ENCODE measurements around the gene CHL1. TPM values are rescaled to one million over a fixed set of nuclear protein-coding genes. Genes with fewer than 3 reads are reported as not detected.

Gene CHL1
- total RNA-seq, 1 donor from 2014 or later: 0.44 TPM

DNA sequence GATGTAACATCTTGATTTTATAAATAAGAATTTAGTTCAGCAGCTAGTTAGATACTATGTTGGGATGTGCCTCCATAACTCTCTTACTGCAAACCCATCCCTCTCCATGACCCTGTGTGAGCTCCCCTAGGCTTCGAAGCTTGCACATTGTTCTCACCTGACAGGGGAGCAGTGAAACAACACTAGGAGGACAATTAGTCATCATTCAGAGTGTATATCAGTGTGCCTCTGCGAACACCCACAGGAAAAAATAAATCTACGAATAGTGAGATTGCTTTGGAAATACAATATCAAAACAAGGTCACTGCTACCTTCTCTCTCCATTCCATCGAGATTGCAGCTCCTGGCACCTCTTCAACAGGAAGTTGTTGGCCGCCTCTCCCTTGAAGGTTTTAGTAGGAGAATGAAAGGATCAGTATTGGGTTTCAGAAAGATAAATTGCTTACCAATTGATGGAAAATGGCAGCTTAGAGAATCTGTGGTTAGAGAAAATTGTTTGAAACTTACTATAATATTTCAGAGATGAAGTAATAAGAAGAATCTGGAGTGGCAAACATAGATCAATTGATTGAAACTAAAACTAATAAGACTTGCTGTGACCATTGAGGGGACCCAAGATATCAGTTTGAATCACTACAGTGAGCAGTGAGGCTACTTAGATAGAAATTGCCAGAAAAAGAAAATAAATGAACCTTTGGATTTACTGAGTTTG is 103.2 kb downstream of the CHL1 start:
- peaks cover 13% of the 10 kb centered on the region for H3K27me3 Mint-ChIP-seq (ENCODE audit: low read depth)
- H3K36me3 Mint-ChIP-seq (ENCODE audit: low read depth): no peaks in the 10 kb centered on the region
- H3K27ac Mint-ChIP-seq (ENCODE audit: unreplicated experiment): peak overlapping the region; percentile 67
- H3K9me3 Mint-ChIP-seq: peaks cover 7% of the 10 kb centered on the region
- no peak overlapping the region for H3K4me3 Mint-ChIP-seq
- H3K4me1 Mint-ChIP-seq: peaks cover 6% of the 10 kb centered on the region
- no peak for DNase-seq (ENCODE audit: low read depth, low spot score)
- TF ChIP-seq, protein P1, sequence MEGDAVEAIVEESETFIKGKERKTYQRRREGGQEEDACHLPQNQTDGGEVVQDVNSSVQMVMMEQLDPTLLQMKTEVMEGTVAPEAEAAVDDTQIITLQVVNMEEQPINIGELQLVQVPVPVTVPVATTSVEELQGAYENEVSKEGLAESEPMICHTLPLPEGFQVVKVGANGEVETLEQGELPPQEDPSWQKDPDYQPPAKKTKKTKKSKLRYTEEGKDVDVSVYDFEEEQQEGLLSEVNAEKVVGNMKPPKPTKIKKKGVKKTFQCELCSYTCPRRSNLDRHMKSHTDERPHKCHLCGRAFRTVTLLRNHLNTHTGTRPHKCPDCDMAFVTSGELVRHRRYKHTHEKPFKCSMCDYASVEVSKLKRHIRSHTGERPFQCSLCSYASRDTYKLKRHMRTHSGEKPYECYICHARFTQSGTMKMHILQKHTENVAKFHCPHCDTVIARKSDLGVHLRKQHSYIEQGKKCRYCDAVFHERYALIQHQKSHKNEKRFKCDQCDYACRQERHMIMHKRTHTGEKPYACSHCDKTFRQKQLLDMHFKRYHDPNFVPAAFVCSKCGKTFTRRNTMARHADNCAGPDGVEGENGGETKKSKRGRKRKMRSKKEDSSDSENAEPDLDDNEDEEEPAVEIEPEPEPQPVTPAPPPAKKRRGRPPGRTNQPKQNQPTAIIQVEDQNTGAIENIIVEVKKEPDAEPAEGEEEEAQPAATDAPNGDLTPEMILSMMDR (conservative IDR thresholded peaks at IDR 0.05): no peak

DNA sequence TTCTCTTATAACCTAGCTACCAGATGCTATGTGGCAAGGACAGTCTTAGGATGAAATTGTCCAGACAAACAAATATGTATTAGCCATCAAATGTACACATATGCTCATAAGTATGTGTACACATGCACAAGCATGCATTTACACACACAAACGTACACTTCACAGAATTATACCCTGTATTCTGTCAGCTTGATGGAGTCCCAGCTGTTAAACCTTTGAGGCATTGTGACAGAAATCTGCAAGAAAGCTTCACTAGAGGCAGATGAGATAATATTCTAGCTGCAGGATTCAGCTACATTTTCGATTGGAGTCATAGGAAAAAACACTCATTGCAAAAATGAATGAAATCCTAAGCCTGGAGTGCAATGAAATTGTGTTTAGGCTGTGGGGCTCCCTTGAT is 110.6 kb downstream of the CHL1 start:
- Mint-ChIP-seq H3K27me3 (ENCODE audit: low read depth) (peaks cover 22% of the 10 kb centered on the region), H3K9me3 (peaks cover 7% of the 10 kb centered on the region), H3K4me3 (no peak overlapping the region), H3K27ac (ENCODE audit: unreplicated experiment) (no peak overlapping the region), H3K36me3 (ENCODE audit: low read depth) (no peaks in the 10 kb centered on the region), H3K4me1 (no peaks in the 10 kb centered on the region)
- TF ChIP-seq, protein P1 (conservative IDR thresholded peaks at IDR 0.05): no peak
- no peak for DNase-seq (ENCODE audit: low read depth, low spot score)

DNA sequence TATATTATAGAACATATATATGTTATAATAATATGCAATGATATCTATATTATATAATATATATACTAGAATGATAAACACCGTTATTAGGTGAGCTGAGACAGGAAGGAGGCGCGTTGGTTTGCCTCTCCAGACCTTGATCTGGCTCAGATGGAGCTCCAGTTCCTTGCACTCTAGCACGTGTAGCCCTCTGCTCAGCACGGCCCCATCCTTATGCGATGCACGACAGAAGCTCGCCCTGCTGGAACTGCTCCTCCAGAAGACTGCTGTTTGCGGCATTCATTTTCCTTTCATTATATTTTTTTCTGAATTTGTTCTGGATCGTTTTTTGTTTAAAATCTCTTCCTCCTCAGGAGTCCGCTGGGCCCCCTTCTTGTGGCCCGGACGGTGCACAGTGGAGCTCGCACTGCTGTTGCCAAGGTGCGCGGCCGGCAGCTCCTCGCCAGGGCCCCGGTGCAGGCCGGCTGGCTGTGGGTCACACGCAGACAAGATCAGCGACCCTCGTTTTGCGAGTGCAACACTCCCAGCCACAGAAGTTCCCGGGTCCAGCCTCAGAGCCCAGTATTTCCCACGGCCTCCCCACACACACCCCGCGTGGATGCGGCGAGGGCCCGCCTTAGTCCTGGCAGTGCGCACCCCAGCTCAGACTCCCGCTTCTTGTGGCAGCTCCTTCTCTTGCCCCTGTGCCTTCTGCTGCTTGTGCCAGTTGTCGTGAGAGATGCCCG is 112.2 kb downstream of the CHL1 start:
- no peaks in the 10 kb centered on the region for H3K4me1 Mint-ChIP-seq
- no peak for DNase-seq (ENCODE audit: low read depth, low spot score)
- H3K36me3 Mint-ChIP-seq (ENCODE audit: low read depth): no peaks in the 10 kb centered on the region
- peaks cover 22% of the 10 kb centered on the region for H3K27me3 Mint-ChIP-seq (ENCODE audit: low read depth)
- H3K27ac Mint-ChIP-seq (ENCODE audit: unreplicated experiment): no peak overlapping the region
- no peaks in the 10 kb centered on the region for H3K9me3 Mint-ChIP-seq
- TF ChIP-seq, protein P1 (conservative IDR thresholded peaks at IDR 0.05): no peak
- no peak overlapping the region for H3K4me3 Mint-ChIP-seq

DNA sequence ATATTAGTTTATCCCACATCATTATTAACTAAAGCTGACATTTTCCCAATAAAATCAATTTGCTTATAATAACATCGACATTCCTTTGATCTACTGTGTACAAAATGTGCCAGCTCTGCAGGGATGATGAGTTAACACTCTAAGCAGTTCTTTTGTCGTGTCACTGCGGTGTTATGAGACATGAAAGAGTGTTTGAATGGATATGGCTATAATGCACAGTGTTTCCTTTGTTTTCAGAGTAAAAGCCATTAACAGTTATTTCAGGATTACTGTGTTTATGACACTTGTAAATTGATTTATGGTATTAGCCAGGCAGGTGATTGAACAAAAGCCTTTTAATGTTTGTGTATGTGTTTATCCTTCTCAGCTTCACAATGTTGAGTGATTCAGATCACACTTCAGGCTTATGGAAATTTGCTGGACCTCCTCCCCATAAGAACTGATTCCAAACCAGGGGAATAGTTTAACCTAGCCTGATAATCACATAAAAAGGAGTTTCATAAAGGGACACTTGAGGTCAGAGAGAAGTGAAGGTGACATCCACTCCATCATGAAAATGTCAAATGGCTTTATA is 115.7 kb downstream of the CHL1 start:
- Mint-ChIP-seq H3K27ac (ENCODE audit: unreplicated experiment) (no peak overlapping the region), H3K27me3 (ENCODE audit: low read depth) (peaks cover 9% of the 10 kb centered on the region), H3K9me3 (no peaks in the 10 kb centered on the region), H3K4me3 (no peak overlapping the region), H3K4me1 (no peaks in the 10 kb centered on the region), H3K36me3 (ENCODE audit: low read depth) (no peaks in the 10 kb centered on the region)
- DNase-seq (ENCODE audit: low read depth, low spot score): no peak
- TF ChIP-seq, protein P1 (conservative IDR thresholded peaks at IDR 0.05): no peak

DNA sequence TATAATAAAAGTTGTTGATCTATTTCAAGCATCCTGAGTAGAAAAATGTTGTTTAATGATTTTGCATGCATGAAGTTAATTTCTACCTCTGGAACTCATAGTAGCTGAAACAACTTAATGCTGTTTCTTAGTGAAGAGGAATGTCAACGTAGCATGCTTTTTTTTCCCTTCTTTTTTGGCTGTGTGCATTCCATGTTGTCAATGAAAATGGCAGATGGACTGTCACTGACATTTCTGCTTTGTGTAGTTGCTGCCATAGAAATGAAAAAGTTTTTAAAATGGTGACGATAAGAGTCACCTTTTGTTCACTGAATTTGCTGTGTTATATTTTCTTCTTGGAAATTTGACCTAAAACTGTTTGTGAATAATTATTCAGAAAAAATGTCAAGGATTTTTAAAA is 116.3 kb downstream of the CHL1 start:
- no peak overlapping the region for H3K4me3 Mint-ChIP-seq
- no peaks in the 10 kb centered on the region for H3K9me3 Mint-ChIP-seq
- TF ChIP-seq, protein P1 (conservative IDR thresholded peaks at IDR 0.05): no peak
- H3K27me3 Mint-ChIP-seq (ENCODE audit: low read depth): peaks cover 10% of the 10 kb centered on the region
- H3K4me1 Mint-ChIP-seq: no peaks in the 10 kb centered on the region
- DNase-seq (ENCODE audit: low read depth, low spot score): no peak
- no peak overlapping the region for H3K27ac Mint-ChIP-seq (ENCODE audit: unreplicated experiment)
- H3K36me3 Mint-ChIP-seq (ENCODE audit: low read depth): no peaks in the 10 kb centered on the region

All from neural crest cell (in vitro differentiated cells).